Measurements from ENCODE around the gene PDE2A.

The PDE2A gene

DNA sequence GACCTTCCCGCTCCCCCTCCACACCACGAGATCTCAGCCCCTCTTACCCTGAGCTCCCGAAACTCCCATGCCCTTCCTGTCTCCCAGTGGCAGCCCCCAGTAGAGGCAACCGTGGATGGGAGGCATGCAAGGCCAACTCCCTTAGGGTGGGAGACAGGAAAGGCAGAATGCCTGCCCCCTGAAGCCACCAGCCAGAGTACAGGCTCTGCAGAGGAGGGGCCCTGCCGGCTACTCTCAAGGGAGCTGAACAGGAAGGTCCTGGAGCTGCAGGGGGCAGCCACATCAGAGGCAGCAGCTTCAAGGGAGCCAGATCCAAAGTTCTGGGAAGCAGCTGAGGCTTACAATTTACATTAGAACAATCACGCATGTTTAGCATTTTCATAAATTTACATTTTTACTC is 38.3 kb downstream of the PDE2A start:
- peaks cover 4% of the 10 kb centered on the region for H3K27me3 ChIP-seq (ENCODE audit: insufficient read depth, low read length, poor library complexity)
- no peak overlapping the region for H3K9ac ChIP-seq (ENCODE audit: low read length)
- H3K36me3 ChIP-seq (ENCODE audit: control insufficient read depth, insufficient read depth, low read length) = no peaks in the 10 kb centered on the region

DNA sequence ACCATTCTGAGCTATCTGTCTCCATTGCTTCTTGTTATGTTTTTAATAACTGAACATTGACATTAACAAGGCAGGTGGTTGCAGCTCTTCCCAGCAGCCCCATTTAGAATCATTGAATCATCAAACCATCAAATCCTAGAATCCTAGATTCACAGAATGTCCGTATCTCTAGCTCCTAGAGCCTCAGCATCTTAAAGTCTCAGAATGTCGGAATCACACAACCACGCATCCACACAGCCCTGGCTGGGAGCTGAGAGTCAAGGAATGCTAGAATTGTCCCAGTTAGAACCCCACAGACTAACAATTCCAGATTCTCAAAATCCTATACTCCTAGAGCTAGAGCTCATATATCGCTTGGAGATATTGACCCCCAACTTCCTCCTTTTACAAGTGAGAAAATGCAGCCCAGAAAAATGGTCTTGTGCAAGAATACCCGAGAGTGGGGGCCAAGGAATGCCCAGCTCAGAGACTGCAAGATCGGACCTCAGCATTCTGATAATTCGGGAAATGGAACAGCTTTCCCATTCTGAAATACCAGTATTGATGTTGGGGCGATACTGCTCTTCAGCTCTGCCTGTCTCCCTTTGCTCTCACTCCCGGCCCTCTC is 38.8 kb downstream of the PDE2A start:
- H3K18ac ChIP-seq (ENCODE audit: low read length) = no peak overlapping the region
- H3K4me1 ChIP-seq (ENCODE audit: control insufficient read depth, low read depth, low read length) = peaks cover 18% of the 10 kb centered on the region
- no peak overlapping the region for H3K4ac ChIP-seq (ENCODE audit: low read depth, low read length)
- no peak overlapping the region for H2AK5ac ChIP-seq (ENCODE audit: low read length)
- no peaks in the 10 kb centered on the region for H3K79me1 ChIP-seq (ENCODE audit: low read length)
- H2BK15ac ChIP-seq (replicated peaks; ENCODE audit: low read depth) = no peak overlapping the region
- no peak overlapping the region for H3K9ac ChIP-seq (ENCODE audit: low read length)
- WGBS (ENCODE audit: extremely low coverage, insufficient coverage, low lambda C conversion rate) = no CpG with 5 or more reads among the region's 9 CpGs
- H2BK5ac ChIP-seq (ENCODE audit: low read length) = no peak overlapping the region
- no peak overlapping the region for H2BK120ac ChIP-seq (ENCODE audit: low read depth, low read length)
- no peak for DNase-seq
- H3K27ac ChIP-seq (ENCODE audit: low read depth, low read length) = no peak overlapping the region
- no peak overlapping the region for H4K8ac ChIP-seq (ENCODE audit: low read depth, low read length)
- no peak overlapping the region for H3K4me3 ChIP-seq (ENCODE audit: low read length)
- no peaks in the 10 kb centered on the region for H3K36me3 ChIP-seq (ENCODE audit: control insufficient read depth, insufficient read depth, low read length)
- H3K23ac ChIP-seq (ENCODE audit: low read length) = no peak overlapping the region
- H3K4me2 ChIP-seq (ENCODE audit: low read length) = no peak overlapping the region
- peak overlapping the region; percentile 29 for H3K56ac ChIP-seq (ENCODE audit: low read length)
- no peak overlapping the region for H4K5ac ChIP-seq (ENCODE audit: low read length)
- no peaks in the 10 kb centered on the region for H3K27me3 ChIP-seq (ENCODE audit: insufficient read depth, low read length, poor library complexity)
- no peaks in the 10 kb centered on the region for H3K79me2 ChIP-seq (ENCODE audit: control insufficient read depth, insufficient read depth, low read length)

More for the DNA sequence above, 38.3 kb downstream of the PDE2A start:
- Histone ChIP-seq H3K4me2 (ENCODE audit: low read length) (no peak overlapping the region), H4K8ac (ENCODE audit: low read depth, low read length) (no peak overlapping the region), H2BK5ac (ENCODE audit: low read length) (no peak overlapping the region), H2BK120ac (ENCODE audit: low read depth, low read length) (no peak overlapping the region), H3K4me1 (ENCODE audit: control insufficient read depth, low read depth, low read length) (peaks cover 18% of the 10 kb centered on the region), H4K5ac (ENCODE audit: low read length) (no peak overlapping the region), H2AK5ac (ENCODE audit: low read length) (no peak overlapping the region), H3K27ac (ENCODE audit: low read depth, low read length) (no peak overlapping the region), H3K18ac (ENCODE audit: low read length) (no peak overlapping the region), H3K23ac (ENCODE audit: low read length) (no peak overlapping the region), H3K56ac (ENCODE audit: low read length) (peak overlapping the region; percentile 29), H3K79me2 (ENCODE audit: control insufficient read depth, insufficient read depth, low read length) (no peaks in the 10 kb centered on the region), H3K4ac (ENCODE audit: low read depth, low read length) (no peak overlapping the region), H2BK15ac (replicated peaks; ENCODE audit: low read depth) (no peak overlapping the region), H3K79me1 (ENCODE audit: low read length) (no peaks in the 10 kb centered on the region), H3K4me3 (ENCODE audit: low read length) (no peak overlapping the region)
- no CpG with 5 or more reads among the region's 6 CpGs for WGBS (ENCODE audit: extremely low coverage, insufficient coverage, low lambda C conversion rate)
- DNase-seq = peak; percentile 42

DNA sequence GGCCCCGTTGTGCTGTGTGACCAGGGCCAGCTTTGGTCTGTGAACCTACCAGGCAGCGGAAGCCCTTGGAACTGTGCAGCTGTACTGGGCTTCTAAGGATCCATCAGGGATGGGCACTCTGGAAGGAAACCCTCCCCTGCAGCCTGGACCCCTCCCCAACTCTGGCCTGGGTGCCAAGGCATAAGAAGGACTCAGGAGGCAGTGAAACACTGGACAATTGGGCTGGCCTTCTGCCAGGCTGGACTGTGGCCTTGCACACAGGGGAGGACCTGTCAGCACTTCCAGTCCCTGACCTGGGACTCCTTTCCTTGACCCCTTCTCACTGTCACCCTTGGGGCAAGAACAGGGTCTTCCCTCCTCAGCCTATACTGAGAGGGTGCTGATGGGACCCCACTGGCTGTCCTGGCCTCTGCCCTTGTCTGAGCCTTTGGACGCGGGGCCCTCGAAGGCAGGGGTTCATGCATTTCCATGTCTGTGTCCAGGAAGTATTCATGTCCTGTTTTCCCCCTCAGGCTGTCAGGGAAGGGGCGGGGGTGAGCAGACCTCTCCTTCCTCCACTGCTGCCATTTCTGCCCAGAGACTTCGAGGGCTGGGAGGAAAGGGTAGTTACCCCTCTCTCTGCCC is 39.6 kb downstream of the PDE2A start:
- H3K27me3 ChIP-seq (ENCODE audit: insufficient read depth, low read length, poor library complexity) = no peaks in the 10 kb centered on the region
- no CpG with 5 or more reads among the region's 7 CpGs for WGBS (ENCODE audit: extremely low coverage, insufficient coverage, low lambda C conversion rate)

DNA sequence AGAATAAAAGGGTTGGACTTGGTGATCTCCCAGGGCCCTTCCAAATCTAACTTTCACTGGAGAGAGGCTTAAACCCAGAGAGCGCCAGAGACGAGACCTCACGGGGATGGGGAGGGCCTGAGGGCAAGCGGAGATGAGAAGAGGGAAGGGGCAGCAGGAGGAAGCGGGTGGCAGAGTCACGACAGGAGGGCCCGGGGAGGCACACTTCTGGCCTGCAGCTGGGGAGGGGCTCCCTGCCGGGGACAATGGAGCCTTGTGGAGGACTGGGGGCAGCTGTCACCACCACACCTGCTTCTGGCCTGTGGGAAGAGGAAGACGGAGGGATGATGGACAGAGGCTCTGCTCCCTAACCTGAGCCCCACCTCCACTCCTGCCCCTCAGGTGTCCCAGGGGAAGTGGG is 40.2 kb downstream of the PDE2A start:
- no peaks in the 10 kb centered on the region for H3K36me3 ChIP-seq (ENCODE audit: control insufficient read depth, insufficient read depth, low read length)

More for the DNA sequence above, 39.6 kb downstream of the PDE2A start:
- Histone ChIP-seq H3K79me2 (ENCODE audit: control insufficient read depth, insufficient read depth, low read length) (no peaks in the 10 kb centered on the region), H4K8ac (ENCODE audit: low read depth, low read length) (no peak overlapping the region), H3K56ac (ENCODE audit: low read length) (no peak overlapping the region), H3K36me3 (ENCODE audit: control insufficient read depth, insufficient read depth, low read length) (no peaks in the 10 kb centered on the region), H3K79me1 (ENCODE audit: low read length) (no peaks in the 10 kb centered on the region), H2BK120ac (ENCODE audit: low read depth, low read length) (no peak overlapping the region), H3K4me3 (ENCODE audit: low read length) (no peak overlapping the region), H3K18ac (ENCODE audit: low read length) (no peak overlapping the region), H2BK15ac (replicated peaks; ENCODE audit: low read depth) (no peak overlapping the region), H4K5ac (ENCODE audit: low read length) (no peak overlapping the region), H2BK5ac (ENCODE audit: low read length) (no peak overlapping the region), H2AK5ac (ENCODE audit: low read length) (no peak overlapping the region), H3K9ac (ENCODE audit: low read length) (no peak overlapping the region), H3K4me1 (ENCODE audit: control insufficient read depth, low read depth, low read length) (peaks cover 18% of the 10 kb centered on the region), H3K27ac (ENCODE audit: low read depth, low read length) (no peak overlapping the region), H3K4ac (ENCODE audit: low read depth, low read length) (no peak overlapping the region), H3K23ac (ENCODE audit: low read length) (no peak overlapping the region), H3K4me2 (ENCODE audit: low read length) (no peak overlapping the region)
- no peak for DNase-seq

DNA sequence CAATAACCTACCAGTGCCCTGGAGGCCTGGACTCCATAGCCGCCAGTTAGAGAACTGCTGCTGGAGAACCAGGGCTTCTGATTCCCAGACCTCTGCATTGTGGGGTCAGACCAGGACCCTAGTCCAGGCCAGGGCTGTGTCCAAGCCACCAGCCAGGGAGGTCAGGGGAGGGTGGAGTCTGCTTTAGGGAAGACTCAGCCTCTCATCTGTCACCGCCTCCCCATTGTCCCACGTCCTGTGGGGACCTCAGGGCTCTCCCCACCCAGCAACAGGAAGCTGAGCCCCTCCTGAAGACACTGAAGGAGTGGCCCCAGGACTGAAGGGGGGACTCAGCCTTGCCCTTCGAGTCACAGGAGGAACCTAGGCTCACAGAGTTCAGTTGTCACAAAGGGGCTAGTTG is 41.2 kb downstream of the PDE2A start:
- Histone ChIP-seq H3K79me1 (ENCODE audit: low read length) (no peaks in the 10 kb centered on the region), H2BK5ac (ENCODE audit: low read length) (no peak overlapping the region), H2BK15ac (replicated peaks; ENCODE audit: low read depth) (no peak overlapping the region), H3K4ac (ENCODE audit: low read depth, low read length) (no peak overlapping the region), H2AK5ac (ENCODE audit: low read length) (no peak overlapping the region), H4K8ac (ENCODE audit: low read depth, low read length) (no peak overlapping the region), H3K79me2 (ENCODE audit: control insufficient read depth, insufficient read depth, low read length) (no peaks in the 10 kb centered on the region), H3K23ac (ENCODE audit: low read length) (no peak overlapping the region), H3K4me2 (ENCODE audit: low read length) (no peak overlapping the region), H3K56ac (ENCODE audit: low read length) (peak overlapping the region; percentile 28), H3K4me1 (ENCODE audit: control insufficient read depth, low read depth, low read length) (peaks cover 18% of the 10 kb centered on the region), H3K27me3 (ENCODE audit: insufficient read depth, low read length, poor library complexity) (no peaks in the 10 kb centered on the region), H3K4me3 (ENCODE audit: low read length) (no peak overlapping the region), H2BK120ac (ENCODE audit: low read depth, low read length) (no peak overlapping the region), H3K9ac (ENCODE audit: low read length) (no peak overlapping the region), H3K27ac (ENCODE audit: low read depth, low read length) (no peak overlapping the region), H3K36me3 (ENCODE audit: control insufficient read depth, insufficient read depth, low read length) (no peaks in the 10 kb centered on the region), H3K18ac (ENCODE audit: low read length) (no peak overlapping the region), H4K5ac (ENCODE audit: low read length) (no peak overlapping the region)
- no CpG with 5 or more reads among the region's 4 CpGs for WGBS (ENCODE audit: extremely low coverage, insufficient coverage, low lambda C conversion rate)
- DNase-seq = no peak

More for the DNA sequence above, 40.2 kb downstream of the PDE2A start:
- H2AK5ac ChIP-seq (ENCODE audit: low read length) = no peak overlapping the region
- no peak overlapping the region for H4K8ac ChIP-seq (ENCODE audit: low read depth, low read length)
- H3K4me1 ChIP-seq (ENCODE audit: control insufficient read depth, low read depth, low read length) = peaks cover 18% of the 10 kb centered on the region
- H2BK5ac ChIP-seq (ENCODE audit: low read length) = no peak overlapping the region
- WGBS (ENCODE audit: extremely low coverage, insufficient coverage, low lambda C conversion rate) = no CpG with 5 or more reads among the region's 9 CpGs
- no peaks in the 10 kb centered on the region for H3K79me2 ChIP-seq (ENCODE audit: control insufficient read depth, insufficient read depth, low read length)
- no peaks in the 10 kb centered on the region for H3K79me1 ChIP-seq (ENCODE audit: low read length)
- no peak overlapping the region for H3K4me2 ChIP-seq (ENCODE audit: low read length)
- no peak overlapping the region for H3K18ac ChIP-seq (ENCODE audit: low read length)
- H4K5ac ChIP-seq (ENCODE audit: low read length) = no peak overlapping the region
- no peak overlapping the region for H3K4me3 ChIP-seq (ENCODE audit: low read length)
- DNase-seq = no peak
- no peak overlapping the region for H3K23ac ChIP-seq (ENCODE audit: low read length)
- no peak overlapping the region for H3K27ac ChIP-seq (ENCODE audit: low read depth, low read length)
- no peak overlapping the region for H2BK120ac ChIP-seq (ENCODE audit: low read depth, low read length)
- no peak overlapping the region for H3K56ac ChIP-seq (ENCODE audit: low read length)
- H3K4ac ChIP-seq (ENCODE audit: low read depth, low read length) = no peak overlapping the region
- no peak overlapping the region for H3K9ac ChIP-seq (ENCODE audit: low read length)
- no peak overlapping the region for H2BK15ac ChIP-seq (replicated peaks; ENCODE audit: low read depth)
- H3K27me3 ChIP-seq (ENCODE audit: insufficient read depth, low read length, poor library complexity) = no peaks in the 10 kb centered on the region

All from mesendoderm (in vitro differentiated cells).